ENCODE results near the gene FUT3.
A peak's percentile ranks its signal among the peaks of the same experiment; 100 is the strongest.

DNA sequence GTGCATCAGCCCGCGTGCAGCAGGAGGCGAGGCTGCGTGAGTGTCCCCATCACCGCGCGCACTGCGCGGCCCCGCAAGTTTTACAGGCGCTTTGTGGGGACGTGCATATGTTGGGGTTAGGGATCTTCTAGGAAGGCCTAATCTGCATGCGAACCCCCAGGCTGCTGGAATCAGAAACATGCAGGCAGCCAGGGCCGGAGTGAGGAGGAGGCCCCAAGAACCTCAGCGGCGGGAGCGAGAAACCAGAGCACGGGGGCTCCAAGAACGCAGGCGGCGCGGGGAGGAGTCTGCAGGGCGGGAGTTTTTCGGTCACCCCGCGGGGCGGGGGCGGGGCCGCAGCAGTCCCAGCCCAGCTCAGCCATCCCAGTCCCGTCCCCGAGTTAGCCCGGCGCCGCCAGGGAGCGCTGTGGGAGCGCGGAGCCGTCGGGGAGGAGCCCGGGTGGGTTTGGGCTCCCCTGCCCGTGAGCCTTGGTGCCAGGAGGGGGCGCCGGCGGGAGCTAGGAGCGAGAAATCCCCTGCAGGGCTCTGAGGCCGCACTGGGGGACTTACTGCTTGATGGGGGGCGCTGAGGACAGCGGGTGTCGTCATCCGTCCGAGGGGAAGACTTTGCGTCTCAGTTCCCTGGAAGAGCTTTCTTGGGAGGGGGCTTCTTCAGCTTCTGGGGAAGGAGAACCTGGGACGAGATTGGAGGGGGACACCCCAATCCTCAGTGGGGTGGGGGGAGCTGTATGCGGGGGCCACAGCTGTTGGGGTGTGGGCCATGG, 47.3 kb downstream of the FUT3 start:
- TF ChIP-seq, protein P1, sequence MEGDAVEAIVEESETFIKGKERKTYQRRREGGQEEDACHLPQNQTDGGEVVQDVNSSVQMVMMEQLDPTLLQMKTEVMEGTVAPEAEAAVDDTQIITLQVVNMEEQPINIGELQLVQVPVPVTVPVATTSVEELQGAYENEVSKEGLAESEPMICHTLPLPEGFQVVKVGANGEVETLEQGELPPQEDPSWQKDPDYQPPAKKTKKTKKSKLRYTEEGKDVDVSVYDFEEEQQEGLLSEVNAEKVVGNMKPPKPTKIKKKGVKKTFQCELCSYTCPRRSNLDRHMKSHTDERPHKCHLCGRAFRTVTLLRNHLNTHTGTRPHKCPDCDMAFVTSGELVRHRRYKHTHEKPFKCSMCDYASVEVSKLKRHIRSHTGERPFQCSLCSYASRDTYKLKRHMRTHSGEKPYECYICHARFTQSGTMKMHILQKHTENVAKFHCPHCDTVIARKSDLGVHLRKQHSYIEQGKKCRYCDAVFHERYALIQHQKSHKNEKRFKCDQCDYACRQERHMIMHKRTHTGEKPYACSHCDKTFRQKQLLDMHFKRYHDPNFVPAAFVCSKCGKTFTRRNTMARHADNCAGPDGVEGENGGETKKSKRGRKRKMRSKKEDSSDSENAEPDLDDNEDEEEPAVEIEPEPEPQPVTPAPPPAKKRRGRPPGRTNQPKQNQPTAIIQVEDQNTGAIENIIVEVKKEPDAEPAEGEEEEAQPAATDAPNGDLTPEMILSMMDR (IDR thresholded peaks at IDR 0.05; ENCODE audit: insufficient read depth, low read depth, low read length): peak; percentile 66
- TF ChIP-seq EZH2 (IDR thresholded peaks at IDR 0.05; ENCODE audit: insufficient read depth, low read length): no peak
